ENCODE measurements around the gene ITGA7. TPM values are rescaled to one million over a fixed set of nuclear protein-coding genes. Genes with fewer than 3 reads are reported as not detected.
A peak's percentile ranks its signal among the peaks of the same experiment; 100 is the strongest.

ITGA7 gene
- total RNA-seq, 1 experiment from 2014 or later: 0.24 TPM

- no peak overlapping the region for H3K27ac ChIP-seq
- peak overlapping the region; percentile 60 for H3K4me3 ChIP-seq
- H3K36me3 ChIP-seq: peaks cover 8% of the 10 kb centered on the region; the same call in 1 of the 2 replicates
- no peaks in the 10 kb centered on the region for H3K27me3 ChIP-seq (replicated peaks)
- H3K4me1 ChIP-seq (replicated peaks): peaks cover 42% of the 10 kb centered on the region
- no peak for DNase-seq (ENCODE audit: low read depth in 1 of 2, low spot score in 2 of 2)
- H3K9me3 ChIP-seq (replicated peaks): no peaks in the 10 kb centered on the region
Observed at GRCh38 chr12:55717011-55718007, 9.6 kb upstream of the ITGA7 start.

DNA sequence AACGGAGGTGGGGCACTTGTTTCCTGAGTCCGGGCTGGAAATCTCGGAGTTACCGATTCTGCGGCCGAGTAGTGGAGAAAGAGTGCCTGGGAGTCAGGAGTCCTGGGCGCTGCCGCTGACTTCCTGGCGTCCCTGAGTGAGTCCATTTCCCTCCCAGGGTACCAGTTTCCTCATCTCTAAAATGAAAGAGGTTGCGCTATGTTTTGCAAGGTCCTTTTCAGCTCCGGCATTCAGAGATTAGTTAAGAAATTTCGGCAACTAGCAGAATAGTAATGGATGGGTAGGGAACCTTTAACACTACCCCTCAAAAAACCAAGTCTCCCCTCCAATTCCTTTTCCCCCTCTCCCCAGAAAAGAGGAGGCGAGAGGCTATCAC is 8.9 kb upstream of the ITGA7 start:
- H3K36me3 ChIP-seq: peaks cover 4% of the 10 kb centered on the region; the same call in 1 of the 2 replicates
- no peaks in the 10 kb centered on the region for H3K9me3 ChIP-seq (replicated peaks)
- peak overlapping the region; percentile 72; the same call in 1 of the 2 replicates for H3K27ac ChIP-seq
- peaks cover 3% of the 10 kb centered on the region; the same call in 1 of the 2 replicates for H3K27me3 ChIP-seq (replicated peaks)
- no peak for DNase-seq (ENCODE audit: low read depth in 1 of 2, low spot score in 2 of 2)
- peaks cover 38% of the 10 kb centered on the region for H3K4me1 ChIP-seq (replicated peaks)
- peak overlapping the region; percentile 60 for H3K4me3 ChIP-seq

DNA sequence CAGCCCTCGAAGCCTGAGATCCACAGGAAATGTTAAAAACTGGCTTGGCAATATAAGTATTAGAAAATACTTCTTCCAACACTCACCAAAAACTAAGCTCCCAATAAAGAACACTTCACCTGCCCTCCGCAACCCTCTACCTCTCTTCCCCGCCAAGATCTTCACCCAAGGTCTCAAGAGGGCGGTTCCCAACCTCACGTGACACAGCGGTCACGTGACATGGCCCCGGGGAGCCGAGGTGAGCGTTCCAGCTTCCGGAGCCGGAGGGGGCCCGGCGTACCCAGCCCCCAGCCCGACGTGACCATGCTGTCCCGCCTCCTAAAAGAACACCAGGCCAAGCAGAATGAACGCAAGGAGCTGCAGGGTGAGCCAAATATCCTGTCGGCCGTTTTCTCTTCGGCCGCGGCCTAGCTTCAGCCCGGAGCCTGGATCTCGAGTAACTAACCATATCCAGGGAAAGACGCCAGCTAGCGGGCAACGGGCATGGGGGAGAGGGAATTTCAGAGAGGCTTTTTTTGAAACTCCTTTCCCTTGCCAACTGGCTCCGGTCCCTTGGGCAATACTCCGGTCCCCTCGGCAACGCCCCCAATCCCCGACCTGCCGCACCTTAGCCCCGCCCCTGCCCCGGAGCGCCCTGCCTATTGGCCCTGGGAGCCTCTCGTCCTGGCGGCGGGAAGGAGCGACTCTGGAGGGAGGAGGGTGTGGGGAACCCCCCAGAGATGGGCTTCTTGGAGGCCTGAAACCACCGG is 8.3 kb upstream of the ITGA7 start, which contains the start of gene BLOC1S1:
Gene BLOC1S1, plus strand, starts transcription at position 214 of the 749 bp plus-strand sequence. Its CDS starts 6 bp downstream, at position 220.
- H3K4me3 ChIP-seq: peak within 1 kb of the TSS; percentile 60
- peaks cover 4% of the 10 kb centered on the region; the same call in 1 of the 2 replicates for H3K36me3 ChIP-seq
- peaks cover 32% of the 10 kb centered on the region for H3K4me1 ChIP-seq (replicated peaks)
- DNase-seq (ENCODE audit: low read depth in 1 of 2, low spot score in 2 of 2): peak; percentile 90 to 93
- H3K9me3 ChIP-seq (replicated peaks): no peaks in the 10 kb centered on the region
- H3K27ac ChIP-seq: peak within 1 kb of the TSS; percentile 72
- H3K27me3 ChIP-seq (replicated peaks): peaks cover 6% of the 10 kb centered on the region; the same call in 1 of the 2 replicates

- no peaks in the 10 kb centered on the region for H3K9me3 ChIP-seq (replicated peaks)
- peak overlapping the region; percentile 60 for H3K4me3 ChIP-seq
- peaks cover 6% of the 10 kb centered on the region; the same call in 1 of the 2 replicates for H3K27me3 ChIP-seq (replicated peaks)
- H3K27ac ChIP-seq: peak overlapping the region; percentile 72; the same call in 1 of the 2 replicates
- H3K4me1 ChIP-seq (replicated peaks): peaks cover 26% of the 10 kb centered on the region
- peaks cover 1% of the 10 kb centered on the region; the same call in 1 of the 2 replicates for H3K36me3 ChIP-seq
- DNase-seq (ENCODE audit: low read depth in 1 of 2, low spot score in 2 of 2): no peak
Observed at GRCh38 chr12:55715169-55715764, 7.6 kb upstream of the ITGA7 start.

- DNase-seq (ENCODE audit: low read depth in 1 of 2, low spot score in 2 of 2): no peak
- Histone ChIP-seq H3K27ac (no peak overlapping the region), H3K4me1 (replicated peaks) (peaks cover 26% of the 10 kb centered on the region)
Observed at GRCh38 chr12:55713721-55714120, 6.0 kb upstream of the ITGA7 start.

DNA sequence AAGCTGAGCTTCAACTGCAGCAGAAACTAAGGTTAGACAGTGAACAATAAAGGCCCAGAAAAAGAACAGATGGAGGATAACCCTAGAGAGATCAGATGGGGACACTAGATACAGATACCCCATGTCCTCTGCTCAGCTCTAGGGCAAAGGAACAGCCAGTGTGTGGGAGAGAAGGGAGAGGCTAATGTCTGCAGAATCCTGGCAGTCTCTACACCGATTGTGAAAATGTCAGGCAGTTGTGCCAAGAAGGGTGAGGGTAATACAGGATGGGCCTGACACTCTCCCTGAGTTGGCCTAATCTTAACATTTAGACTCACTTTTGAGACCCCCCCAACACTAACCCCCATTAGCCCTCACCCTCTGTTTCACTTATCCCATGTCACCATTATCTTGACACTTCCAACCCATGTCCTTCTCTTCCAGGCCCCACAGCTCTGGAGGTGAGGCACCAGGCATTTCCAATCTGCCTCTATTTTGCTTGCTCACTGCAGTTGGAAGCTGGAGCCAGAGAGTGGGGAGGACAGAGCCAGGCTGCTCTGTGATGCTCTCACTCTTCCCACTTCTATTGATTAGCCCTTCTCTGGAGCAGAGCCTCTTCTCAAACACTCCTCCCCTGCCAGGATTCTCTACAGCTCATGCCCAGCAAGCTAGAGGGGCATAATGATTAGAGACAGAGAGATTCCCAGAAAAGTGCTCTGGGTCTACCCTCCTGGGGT is 5.2 kb upstream of the ITGA7 start:
- Histone ChIP-seq H3K9me3 (replicated peaks) (no peaks in the 10 kb centered on the region), H3K4me1 (replicated peaks) (peaks cover 20% of the 10 kb centered on the region), H3K36me3 (no peaks in the 10 kb centered on the region), H3K27ac (no peak overlapping the region), H3K4me3 (no peak overlapping the region), H3K27me3 (replicated peaks) (peaks cover 18% of the 10 kb centered on the region)
- no peak for DNase-seq (ENCODE audit: low read depth in 1 of 2, low spot score in 2 of 2)

More at GRCh38 chr12:55713721-55714120, 6.0 kb upstream of the ITGA7 start:
- no peak overlapping the region for H3K4me3 ChIP-seq
- no peaks in the 10 kb centered on the region for H3K36me3 ChIP-seq
- H3K27me3 ChIP-seq (replicated peaks): peaks cover 14% of the 10 kb centered on the region
- H3K9me3 ChIP-seq (replicated peaks): no peaks in the 10 kb centered on the region

DNA sequence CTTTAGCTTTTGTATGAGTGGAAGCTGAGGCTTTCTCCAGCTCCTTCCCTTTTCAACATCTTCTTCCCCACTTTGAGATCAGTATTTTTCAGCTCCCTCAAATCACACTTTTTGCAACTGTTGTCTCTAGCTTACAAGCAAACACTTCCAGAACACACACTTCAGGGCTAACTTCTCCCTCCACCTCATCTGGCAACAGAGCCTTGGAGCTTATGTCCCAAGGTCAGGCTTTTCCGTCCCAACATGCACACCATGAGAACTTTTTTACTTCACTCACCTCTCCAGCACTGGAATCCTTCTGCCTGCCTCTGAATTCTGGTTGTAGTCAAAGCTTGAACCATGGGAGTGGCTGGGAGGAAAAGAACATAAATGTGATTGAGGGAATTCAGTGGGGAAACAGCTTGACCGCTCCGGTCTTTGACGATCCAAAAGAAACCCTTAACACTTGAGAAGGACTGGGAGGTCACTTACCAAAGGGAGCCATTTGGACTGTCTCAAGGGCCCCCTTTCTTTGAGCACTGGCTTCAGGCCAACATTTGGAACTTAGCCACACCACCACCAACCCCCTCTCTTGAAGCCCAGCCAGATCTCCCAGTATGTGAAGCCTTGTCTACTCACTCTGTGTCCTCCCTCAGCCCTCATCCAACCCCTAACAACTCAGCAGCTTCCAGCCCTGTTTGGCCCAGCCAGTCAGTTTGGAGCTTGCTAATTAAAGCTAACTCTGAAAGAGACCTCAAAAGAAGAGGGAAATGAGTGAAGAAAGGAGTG is 4.3 kb upstream of the ITGA7 start:
- H3K4me1 ChIP-seq (replicated peaks): peaks cover 11% of the 10 kb centered on the region
- no peak overlapping the region for H3K4me3 ChIP-seq
- no peaks in the 10 kb centered on the region for H3K36me3 ChIP-seq
- H3K27me3 ChIP-seq (replicated peaks): peaks cover 24% of the 10 kb centered on the region
- no peak overlapping the region for H3K27ac ChIP-seq
- no peaks in the 10 kb centered on the region for H3K9me3 ChIP-seq (replicated peaks)
- no peak for DNase-seq (ENCODE audit: low read depth in 1 of 2, low spot score in 2 of 2)

DNA sequence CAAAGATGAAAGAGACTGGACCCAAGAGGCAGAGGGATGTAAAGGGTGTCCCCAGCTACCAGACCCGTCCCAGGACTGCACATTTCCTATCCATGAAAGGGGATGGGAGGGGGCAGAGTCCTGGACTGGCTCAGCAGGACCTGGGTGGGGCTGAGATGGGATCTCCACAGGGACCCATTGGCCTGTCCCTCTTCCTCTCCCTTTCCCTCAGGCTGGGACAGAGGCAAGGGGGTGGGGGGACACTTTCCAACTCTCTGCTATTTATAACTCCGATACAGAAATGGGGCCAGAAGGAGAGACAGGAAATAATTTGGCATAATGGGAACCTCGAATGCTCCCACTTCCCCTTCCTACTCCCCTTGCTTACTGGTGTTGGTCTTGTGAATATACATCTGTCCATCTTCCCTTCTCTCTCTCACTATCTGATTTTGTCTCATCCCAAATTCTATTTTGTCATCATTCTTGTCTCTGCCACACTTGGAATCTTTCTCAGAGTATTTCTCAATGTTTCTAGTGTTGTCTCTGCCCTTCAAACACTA is 1.1 kb upstream of the ITGA7 start:
- H3K36me3 ChIP-seq: no peaks in the 10 kb centered on the region
- no peak overlapping the region for H3K27ac ChIP-seq
- H3K4me3 ChIP-seq: no peak overlapping the region
- H3K9me3 ChIP-seq (replicated peaks): no peaks in the 10 kb centered on the region
- H3K27me3 ChIP-seq (replicated peaks): peaks cover 33% of the 10 kb centered on the region
- no peak for DNase-seq (ENCODE audit: low read depth in 1 of 2, low spot score in 2 of 2)
- H3K4me1 ChIP-seq (replicated peaks): no peaks in the 10 kb centered on the region; the same call in 1 of the 2 replicates

DNA sequence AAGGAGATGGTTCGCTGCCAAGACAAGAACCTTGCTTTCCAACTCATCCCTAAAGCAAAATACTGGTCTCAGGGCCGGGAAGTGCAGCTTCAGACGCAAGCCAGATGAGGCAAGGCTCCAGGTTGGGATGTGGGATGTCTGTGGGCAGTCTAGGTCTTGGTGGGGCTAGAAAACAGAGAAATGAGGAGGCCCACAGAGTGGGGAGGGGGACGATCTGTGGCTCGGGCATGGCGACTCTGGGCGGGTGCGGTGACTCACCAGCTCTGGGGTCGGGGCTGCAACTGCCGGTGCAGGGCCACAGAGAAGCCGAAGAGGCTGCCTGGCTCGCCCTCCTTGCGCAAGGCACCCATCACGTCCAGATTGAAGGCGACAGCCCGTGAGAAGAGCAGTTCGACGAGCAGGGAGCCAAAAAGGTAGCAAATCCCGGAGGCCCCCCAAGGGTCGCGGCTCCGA is 459 bp downstream of the ITGA7 start:
- Histone ChIP-seq H3K27me3 (replicated peaks) (peaks cover 33% of the 10 kb centered on the region), H3K4me1 (replicated peaks) (no peaks in the 10 kb centered on the region; the same call in 1 of the 2 replicates), H3K9me3 (replicated peaks) (no peaks in the 10 kb centered on the region), H3K4me3 (no peak overlapping the region), H3K27ac (no peak overlapping the region), H3K36me3 (no peaks in the 10 kb centered on the region)
- no peak for DNase-seq (ENCODE audit: low read depth in 1 of 2, low spot score in 2 of 2)

DNA sequence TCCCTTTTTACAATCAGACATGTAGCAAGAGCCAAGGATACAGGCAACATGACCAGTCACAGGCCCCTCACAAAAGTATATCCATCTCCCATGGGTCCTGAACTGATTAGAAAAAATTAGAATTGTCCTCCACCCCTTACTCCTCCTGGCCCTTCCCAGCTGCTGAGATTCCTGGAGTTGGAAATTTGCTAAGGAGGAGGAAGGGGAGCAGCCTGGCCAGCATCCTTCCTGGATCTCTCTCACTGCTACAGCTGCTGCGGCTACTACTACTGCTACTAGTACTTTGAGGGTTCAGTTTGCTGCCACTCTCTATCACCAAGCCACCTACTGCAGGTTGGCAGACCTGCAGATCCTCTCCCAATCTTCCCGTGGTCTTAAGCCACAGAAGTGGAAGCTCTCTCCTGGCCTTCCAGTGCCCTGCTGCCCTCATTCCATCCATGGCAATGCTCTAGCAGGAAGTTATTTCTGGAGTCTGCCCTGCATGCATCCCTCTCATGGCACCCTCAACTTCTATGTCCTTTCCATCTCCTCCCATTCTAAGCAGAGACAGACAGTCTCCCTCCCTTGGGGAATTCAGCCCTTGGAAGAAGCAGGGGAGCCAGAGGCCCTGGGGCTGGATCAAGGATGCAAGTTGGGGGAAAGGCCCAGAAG is 1.0 kb downstream of the ITGA7 start:
- Histone ChIP-seq H3K9me3 (replicated peaks) (no peaks in the 10 kb centered on the region), H3K4me3 (no peak overlapping the region), H3K36me3 (no peaks in the 10 kb centered on the region), H3K27ac (no peak overlapping the region), H3K4me1 (replicated peaks) (no peaks in the 10 kb centered on the region; the same call in 1 of the 2 replicates), H3K27me3 (replicated peaks) (peaks cover 31% of the 10 kb centered on the region)
- no peak for DNase-seq (ENCODE audit: low read depth in 1 of 2, low spot score in 2 of 2)

GRCh38 chr12:55705782-55706402 is 1.8 kb downstream of the ITGA7 start:
- Histone ChIP-seq H3K9me3 (replicated peaks) (no peaks in the 10 kb centered on the region), H3K27me3 (replicated peaks) (peaks cover 27% of the 10 kb centered on the region), H3K36me3 (no peaks in the 10 kb centered on the region), H3K4me1 (replicated peaks) (no peaks in the 10 kb centered on the region; the same call in 1 of the 2 replicates), H3K27ac (no peak overlapping the region), H3K4me3 (no peak overlapping the region)
- no peak for DNase-seq (ENCODE audit: low read depth in 1 of 2, low spot score in 2 of 2)

Measured in SJSA1 (cell line).